HG03571 (cell line): ENCODE measurements around the gene DNMBP.
"Not testable (repeated sequence)": the region's sequence is repeated elsewhere in the genome, so short reads cannot be mapped to it uniquely, and the experiment has no call there.

Source experiments
- ATAC-seq: cut with Tn5 transposase; IDR thresholded peaks from one replicate; pipeline ENCODE4 v1.9.1; 2021; ENCODE audit not compliant: unreplicated experiment

DNMBP gene

DNA sequence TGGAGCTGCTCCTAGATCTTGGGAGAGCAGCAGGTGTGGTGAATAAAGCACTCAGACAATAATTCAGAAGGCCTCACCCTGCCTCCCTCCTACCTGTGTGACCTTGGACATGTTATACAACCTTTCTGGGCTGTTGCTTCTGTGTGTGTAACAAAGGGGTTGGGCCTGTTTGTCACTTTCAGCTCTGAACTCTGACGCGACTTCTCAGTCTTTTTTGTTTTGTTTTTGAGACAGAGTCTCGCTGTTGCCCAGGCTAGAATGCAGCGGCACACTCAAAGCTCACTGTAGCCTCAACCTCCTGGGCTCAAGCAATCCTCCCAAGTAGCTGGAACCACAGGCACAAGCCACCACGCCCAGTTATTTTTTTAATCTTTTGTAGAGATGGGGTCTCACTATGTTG is 89.3 kb downstream of the DNMBP start:
- ATAC-seq = no peak

DNA sequence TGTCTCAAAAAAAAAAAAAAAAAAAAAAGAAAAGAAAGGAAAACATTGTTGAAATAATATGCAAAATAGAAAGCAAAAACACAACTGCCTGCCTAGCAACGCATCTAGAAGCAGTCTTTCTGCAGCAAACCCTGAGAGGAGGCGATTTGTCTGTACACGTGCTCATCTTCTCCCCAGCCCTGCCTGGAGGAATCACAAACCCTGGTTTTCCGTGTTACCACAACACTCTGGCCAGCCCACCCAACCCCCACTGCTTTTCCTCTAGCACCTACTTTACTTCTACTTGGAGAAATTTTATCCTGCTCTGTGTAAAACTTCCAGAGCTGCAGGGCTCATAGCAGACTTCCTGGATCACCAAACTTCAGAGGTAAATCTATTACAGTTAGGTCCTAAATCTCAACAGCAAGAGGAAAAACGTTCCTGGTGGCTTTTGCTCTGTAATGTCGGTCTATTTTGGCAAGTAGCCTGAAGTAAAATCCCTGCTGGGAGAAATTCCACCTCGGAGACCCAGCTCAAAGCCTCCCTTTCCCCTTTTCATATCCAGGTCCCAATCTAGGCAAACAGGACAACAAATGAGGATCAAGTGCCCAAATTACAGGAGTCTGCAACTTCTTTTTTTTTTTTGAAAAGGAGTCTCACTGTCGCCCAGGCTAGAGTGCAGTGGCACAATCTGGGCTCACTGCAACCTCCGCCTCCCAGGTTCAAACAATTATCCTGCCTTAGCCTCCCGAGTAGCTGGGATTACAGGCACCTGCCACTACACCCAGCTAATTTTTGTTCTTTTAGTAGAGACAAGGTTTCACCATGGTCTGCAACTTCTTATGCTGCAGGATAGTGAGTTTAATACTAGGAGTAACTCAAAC is 91.6 kb downstream of the DNMBP start:
- ATAC-seq = no peak

DNA sequence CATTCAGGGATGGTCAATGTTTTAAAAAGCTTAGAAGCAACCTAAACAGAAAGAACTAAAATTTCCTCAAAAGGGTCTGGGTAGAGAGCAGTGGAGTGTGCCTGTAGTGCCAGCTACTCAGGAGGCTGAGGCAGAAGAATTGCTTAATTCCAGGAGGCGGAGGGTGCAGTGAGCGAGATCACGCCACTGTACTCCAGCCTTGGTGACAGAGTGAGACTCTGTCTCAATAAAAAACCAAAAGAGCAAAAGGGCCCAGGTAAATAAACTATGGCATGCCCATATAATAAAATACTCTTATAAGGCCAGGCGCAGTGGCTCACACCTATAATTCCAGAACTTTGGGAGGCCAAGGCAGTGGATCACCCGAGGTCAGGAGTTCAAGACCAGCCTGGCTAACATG is 93.0 kb downstream of the DNMBP start:
- no peak for ATAC-seq

DNA sequence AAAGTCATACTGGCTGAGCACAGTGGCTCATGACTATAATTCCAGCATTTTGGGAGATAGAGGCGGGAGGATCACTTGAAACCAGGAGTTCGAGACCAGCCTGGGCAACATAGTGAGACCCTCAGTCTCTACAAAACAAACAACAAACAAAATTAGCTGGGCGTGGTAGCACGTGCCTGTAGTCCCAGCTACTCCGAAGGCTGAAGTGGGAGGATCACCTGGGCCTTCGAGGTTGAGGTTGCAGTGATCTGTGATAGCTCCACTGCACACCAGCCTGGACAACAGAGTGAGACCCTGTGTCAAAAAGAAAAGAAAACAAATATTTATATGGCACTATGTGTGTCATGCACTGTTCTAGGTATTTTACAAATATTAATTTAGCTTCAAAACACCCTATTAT is 94.3 kb downstream of the DNMBP start:
- no peak for ATAC-seq

DNA sequence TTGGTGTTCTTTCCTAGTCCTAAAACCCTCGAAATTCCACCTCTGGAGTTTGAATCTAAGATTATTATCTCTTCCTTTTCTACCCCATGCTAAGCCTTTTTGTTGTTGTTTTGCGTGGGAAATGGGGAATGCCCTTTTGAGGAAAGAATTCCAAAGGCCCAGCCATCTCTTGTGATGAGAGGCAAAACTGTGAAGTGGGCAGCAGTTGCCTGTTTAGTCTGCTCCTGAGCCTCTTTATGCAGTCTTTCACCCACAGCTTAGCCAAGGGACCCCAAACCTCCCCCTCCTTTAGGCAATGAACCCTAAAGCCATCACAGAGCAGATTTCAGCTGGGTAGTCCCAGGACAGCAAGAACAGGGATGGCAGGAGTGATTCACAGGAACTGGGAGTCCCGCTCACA is 95.5 kb downstream of the DNMBP start:
- ATAC-seq = no peak

DNA sequence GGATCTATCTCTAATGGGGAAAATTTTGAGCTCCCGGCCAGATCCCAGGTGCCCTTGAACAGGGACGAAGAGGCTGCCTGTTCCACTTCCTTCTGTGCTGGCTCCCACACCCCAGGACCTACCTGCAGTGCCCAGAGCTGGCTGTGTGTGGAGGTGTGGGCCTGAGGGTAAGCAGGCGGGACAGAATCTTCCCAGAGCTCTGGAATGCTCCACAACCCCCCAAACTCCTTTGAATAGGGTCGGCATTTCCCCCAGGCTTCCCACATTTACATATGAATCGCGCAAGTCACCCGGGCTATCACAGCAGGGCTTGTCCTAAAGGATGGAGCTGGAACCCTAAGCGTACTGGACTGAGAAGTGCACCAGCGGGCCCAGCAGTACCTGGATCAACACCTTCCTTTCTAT is 95.9 kb downstream of the DNMBP start:
- ATAC-seq = no peak

DNA sequence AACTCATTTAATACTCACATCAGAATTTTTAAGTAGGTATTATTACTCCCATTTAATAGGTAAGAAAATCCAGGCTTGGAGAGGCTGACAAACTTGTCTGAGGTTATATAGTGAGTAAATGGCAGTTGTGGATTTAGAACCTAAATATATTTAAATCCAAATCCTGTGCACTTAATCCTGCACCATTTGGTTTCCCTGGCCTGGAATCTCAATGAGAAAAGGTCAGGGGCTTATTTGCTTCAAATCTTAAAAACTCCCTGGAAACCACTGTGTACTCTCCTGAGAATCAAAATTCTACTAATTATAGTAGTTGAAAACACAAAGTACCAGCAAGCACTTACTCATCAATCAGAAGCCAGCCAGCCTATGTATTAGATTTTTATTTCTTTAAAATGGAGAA is 97.7 kb downstream of the DNMBP start:
- ATAC-seq = no peak

DNA sequence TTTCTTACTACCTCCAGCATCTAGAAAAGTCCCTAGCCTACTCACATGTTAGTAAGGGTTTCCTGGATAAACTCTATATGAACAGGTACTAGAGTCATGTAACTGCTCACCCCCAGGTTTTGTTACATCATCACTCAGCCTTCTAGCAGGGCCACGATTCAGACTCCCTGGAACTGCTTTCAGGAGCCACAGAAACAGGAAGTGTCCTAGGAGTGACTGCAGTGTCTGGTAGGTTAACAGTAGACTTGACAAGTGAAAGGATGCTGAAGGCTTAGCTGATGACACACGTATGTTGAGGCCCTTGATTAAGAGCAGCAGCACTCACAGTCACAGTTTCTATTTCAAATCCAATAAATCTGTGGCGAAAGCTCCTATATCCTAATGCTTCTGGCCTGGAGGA is 101.2 kb downstream of the DNMBP start:
- no peak for ATAC-seq

DNA sequence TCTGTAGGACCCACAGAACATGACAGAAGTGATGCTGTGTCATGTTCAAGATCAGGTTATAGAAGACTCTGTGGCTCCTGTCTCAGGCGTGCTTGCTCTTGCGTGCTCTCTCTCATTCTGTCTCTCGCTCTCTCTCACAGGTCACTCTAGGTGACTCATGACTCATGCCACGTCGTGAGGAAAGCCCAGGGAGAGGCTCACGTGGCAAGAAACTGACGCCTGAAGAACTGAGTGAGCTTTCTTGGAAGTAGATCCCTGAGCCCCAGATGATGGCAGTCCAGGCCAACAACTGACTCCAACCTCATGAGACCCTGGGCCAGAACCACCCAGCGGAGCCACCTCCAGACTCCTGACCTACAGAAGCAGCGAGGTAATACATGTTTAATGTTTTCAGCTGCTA is 103.3 kb downstream of the DNMBP start:
- no peak for ATAC-seq

DNA sequence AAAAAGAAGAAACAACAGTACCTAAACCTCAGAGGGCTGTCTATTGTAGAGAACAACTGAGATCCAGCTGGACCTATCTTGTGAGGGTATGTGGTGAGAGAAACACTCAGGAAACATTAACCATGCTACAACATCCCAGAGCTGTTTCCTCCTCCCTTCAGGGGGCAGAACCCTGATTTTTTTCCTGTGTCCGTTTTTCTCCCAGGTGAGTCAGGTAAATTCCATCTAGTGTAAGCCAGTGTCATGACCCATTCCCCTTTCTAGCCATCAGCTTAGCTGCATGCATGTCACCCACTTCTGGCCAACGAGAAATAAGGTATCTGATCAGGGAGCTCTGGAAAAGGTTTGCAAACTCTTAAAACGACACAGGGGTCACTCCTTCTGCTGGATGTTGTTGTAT is 103.8 kb downstream of the DNMBP start:
- ATAC-seq = no peak

DNA sequence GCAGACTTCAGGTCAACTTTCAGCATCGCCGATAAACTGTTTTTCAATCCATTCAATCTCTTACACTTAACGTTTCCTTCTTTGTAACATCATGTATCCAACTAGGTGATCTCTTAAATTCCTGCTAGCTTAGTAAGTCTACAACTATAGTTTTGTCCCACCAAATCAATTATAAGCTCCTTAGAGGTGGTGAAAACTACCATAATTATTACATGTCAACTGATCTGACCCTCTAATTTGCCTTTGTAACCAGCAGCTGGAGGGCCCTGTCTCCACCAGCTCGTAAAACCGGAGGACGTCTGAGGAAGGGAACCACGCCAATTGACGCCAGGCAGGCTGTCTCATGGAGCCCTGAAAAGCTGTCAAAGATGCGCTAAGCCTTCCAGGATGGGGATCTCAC is 113.9 kb downstream of the DNMBP start:
- no peak for ATAC-seq

DNA sequence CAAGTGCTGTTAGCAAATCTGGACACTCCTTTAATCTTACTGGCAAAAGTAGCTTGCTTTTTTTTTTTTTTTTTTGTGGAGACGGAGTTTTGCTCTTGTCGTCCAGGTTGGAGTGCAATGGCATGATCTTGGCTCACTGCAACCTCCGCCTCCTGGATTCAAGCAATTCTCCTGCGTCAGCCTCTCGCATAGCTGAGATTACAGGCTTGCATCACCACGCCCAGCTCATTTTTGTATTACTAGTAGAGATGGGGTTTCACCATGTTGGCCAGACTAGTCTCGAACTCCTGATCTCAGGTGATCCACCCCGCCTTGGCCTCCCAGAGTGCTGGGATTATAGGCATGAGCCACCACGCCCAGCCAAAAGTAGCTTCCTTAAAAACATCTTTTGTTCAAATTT is 114.7 kb downstream of the DNMBP start:
- ATAC-seq = not testable (repeated sequence)

DNA sequence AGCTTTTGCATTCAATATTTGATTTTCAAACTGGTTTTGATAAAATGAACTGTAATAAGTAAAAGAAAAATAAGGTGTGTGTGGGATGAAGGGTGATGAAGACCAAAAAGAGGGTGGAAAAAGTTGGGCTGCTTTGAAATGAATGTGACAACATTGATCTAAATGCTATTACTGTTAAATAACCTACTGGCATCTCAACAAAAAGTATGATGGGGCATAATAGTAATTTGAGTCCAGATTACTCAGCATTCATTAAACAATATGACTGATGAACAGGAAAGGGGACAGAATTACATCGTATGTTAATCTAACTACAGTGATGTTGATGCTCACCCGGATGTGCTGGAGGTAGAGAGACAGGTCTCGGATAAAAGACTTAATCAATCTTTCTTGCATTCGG is 115.1 kb downstream of the DNMBP start:
- no peak for ATAC-seq

DNA sequence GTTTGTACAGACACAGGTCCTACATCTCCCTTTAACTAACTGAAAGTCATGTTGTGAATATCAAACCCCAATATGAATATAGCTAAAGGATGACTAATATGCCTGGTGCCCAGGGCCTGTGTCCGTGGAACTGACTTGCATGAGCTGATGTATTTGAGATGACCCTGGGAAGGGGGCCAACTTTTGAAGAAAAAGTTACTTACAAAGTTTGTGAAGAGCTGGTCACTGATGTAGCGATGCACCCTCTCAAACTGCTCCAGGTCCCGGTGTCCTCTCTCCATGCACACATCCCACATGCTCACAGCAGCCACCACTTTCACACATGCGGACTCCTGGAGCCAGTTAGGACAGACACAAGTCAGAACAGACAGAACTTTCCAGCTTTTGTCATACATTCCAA is 121.1 kb downstream of the DNMBP start:
- ATAC-seq = no peak

DNA sequence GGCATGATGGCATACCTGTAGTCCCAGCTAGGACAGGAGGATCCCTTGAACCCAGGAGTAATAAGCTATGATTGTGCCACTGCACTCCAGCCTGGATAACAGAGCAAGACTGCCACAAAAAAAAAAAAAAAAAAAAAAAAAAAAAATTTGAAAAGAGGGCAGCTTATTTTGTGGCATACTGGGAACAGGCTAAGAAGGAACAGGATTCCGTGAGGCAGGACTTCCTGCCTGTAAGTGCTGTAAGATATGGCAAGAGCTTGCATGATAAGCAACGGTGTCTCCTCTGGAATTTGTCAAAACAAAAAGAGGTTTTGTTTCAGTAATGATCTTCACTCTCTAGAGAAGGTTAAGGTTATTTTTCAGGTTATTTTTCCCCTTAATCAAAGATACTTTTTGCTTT is 126.2 kb downstream of the DNMBP start:
- no peak for ATAC-seq

DNA sequence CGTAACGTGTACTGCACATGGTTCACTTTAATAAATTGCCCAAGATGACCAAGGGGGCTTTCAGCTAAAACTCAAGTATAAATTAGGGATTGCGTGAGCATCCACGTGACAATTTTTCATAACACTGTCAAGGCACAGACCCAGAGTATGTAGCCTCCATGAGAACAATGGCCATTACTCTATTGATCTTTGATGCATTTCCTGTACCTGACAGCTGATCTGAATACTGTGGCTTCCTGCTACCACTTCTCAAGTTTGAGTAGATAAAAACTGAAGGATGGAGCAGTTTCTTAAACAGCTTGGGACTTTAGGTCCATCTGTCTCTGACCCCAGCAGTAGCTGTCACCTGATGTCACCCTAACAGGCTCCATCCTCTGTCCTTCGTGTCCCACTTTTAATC is 128.4 kb downstream of the DNMBP start:
- ATAC-seq = no peak

DNA sequence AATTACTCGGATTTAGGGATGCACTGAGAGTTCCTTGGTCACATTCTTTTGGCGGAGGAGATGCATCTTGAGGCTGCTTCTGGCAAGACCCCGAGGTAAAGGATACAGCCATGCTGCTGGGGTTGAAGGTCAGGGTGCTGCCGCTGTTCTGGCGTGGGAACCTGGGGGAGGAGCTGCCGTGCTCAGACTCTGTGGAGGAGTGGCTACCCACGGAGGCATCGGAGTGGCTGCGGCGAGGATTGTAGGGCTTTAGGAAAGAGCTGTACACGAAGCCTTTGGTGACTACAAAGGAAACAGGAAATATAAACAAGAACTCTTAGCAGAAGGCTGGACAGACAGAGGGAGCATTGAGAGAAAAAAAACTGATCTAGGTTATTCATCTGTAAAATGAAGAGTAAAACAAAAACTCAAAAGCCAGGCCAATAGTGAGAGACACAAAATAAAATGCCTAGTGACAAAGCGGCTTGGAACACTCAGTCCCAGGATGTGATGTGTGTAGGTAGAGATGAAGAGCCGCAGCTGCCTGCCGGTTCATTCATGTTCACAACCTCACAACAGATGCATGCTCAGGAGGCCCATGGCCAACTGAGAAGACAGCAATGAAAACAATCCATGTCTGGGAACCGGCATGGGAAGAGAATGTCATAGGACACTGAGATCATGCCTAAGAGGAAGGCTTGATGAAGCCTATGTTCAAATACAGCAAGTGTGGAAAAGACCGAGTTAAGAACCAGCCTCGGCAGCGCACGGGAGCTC is 129.5 kb downstream of the DNMBP start:
- no peak for ATAC-seq

DNA sequence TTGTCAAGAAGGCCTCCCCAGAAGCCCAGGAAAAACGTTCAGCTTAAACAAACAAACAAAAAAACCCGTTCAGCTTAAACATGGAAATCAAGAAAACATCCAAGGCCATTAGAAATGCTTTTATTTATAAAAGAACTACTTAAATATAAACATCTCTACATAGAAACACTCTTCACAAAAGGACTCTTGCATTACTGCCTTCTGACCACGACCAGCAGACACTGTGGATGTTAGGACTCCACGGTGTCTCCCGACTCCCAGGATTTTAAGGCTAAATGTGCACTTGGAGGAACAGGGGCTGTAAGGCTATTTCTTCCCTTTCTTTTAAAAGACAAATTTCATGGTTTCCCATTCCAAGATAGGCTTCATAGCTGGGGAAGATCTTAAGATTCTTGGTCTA is 134.3 kb downstream of the DNMBP start:
- ATAC-seq = no peak

DNA sequence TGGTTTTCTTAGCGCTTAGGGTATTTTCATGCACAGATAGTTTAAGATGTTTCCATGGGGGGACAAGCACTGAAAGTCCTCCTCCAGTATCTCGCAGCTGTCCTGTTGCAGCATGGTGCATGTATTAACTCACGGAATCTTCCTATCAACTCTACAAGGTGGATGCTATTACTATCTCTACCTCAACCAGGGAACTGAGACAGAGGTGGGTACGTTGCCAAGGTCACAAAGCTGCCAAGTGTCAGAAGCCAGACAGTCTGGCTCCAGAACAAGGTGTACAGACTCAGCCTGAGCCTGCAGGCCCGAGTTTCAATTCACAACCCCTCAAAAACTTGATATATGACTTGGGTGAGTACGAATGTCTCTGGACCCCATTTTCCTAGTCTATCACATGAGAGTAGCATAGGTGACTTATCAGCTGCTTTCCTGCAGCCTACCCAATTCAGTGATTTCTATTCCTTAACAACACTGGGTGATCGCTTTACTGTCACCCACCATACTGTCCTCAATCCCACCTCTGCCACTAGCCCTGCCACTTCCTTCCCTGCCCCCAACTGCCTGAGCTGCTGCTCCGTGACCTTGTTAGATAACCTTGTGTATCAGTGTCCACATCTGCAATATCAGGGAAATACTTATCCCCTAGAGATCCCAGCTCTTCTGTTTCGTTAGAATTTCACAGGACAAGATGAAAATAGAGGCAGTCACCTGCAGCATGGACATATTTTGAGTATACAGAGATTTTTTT is 135.2 kb downstream of the DNMBP start:
- ATAC-seq = no peak

DNA sequence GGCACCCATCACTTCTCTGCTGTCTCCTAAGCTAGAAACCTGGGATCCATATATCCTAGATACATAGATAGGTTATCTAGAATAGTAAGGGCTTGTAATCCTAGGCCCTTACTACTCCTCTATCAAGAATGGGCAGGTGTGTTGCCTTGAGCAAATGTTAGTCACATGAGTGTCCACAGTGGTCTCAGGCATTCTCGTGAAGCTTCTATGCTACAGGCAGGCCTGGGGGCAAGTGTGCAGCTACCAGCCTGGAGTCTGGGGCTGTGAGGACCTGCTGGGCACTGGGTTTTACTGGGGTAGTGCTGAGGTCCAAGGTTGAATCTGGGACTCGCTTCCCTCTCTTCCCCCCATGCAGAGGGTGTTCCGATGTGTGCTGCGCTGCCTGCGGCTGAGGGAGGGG is 135.9 kb downstream of the DNMBP start:
- ATAC-seq = no peak

DNA sequence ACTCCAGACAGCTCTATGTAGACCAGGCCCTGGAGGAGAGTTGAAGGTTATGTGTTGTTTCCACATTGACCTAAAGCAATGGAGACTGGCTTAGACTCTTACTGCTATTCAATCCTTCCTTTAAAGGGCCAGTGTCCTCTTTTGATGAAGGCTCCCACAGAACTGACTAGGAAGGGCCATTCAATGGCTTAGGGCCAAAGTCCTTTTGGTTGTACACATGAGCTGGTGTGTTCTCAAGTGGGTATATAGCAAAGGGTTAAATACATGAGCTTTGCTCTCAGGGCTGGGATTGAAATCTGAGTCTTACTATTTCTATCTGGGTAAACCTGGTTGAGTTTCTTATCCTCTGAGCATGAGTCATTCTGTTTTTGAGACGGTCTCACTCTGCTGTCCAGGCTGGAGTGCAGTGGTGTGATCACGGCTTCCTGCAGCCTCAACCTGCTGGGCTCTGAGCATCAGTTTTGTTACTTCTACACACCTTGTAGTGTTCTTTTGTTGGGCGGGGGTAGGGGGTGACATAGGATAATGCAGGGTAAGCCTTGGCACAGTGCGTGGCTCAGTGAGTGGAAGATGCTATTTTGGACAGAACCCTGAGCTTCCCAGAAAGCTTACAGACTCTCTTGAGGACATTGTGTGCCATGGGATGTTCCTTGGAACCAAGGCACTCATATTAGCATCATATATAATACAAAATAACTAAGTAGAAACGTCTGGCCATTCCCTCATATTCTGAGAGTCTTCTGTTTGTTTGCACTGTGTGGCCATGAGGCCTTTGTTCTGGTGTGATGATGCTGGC is 137.2 kb downstream of the DNMBP start:
- no peak for ATAC-seq
